K562 (cell line): ENCODE measurements around the gene EXOSC2. TPM values are rescaled to one million over a fixed set of nuclear protein-coding genes. Genes with fewer than 3 reads are reported as not detected.

Experiments
- BRF2 ChIP-seq: IDR thresholded peaks from 3 replicates; pipeline ENCODE4 v1.6.1; 2011; ENCODE audit warnings: borderline replicate concordance, mild to moderate bottlenecking; ENCODE audit not compliant: insufficient read length, insufficient read depth
- CHD4 ChIP-seq: fragments of 200-600 bp; sonication (generic); IDR thresholded peaks from 3 replicates; pipeline ENCODE4 v1.6.1; 2012; ENCODE audit warnings: low read depth, mild to moderate bottlenecking, mixed read lengths, low read length, inconsistent platforms; ENCODE audit not compliant: insufficient read depth, insufficient replicate concordance, poor library complexity, severe bottlenecking
- ETS2 ChIP-seq: IDR thresholded peaks from 2 replicates; pipeline ENCODE4 v1.6.1; 2016; ENCODE audit warnings: borderline replicate concordance, missing genetic modification characterization, mild to moderate bottlenecking, moderate library complexity, missing compliant biosample characterization; ENCODE audit not compliant: poor library complexity, severe bottlenecking
- FOSL1 ChIP-seq: fragments of 200-800 bp; sonication (Bioruptor generic); conservative IDR thresholded peaks from 2 replicates; pipeline ENCODE4 v1.6.1; 2016; ENCODE audit warnings: missing genetic modification characterization, missing compliant biosample characterization
- GTF2F1 ChIP-seq: IDR thresholded peaks from 2 replicates; pipeline ENCODE4 v1.6.1; 2011; ENCODE audit warnings: low read depth, low read length, improper control_type of control experiment
- KAT7 ChIP-seq: sonication (generic); formaldehyde crosslinking; IDR thresholded peaks from 2 replicates; pipeline ENCODE4 v1.8.0; 2022; ENCODE audit warnings: missing genetic modification reagents, mild to moderate bottlenecking, borderline replicate concordance
- MGA ChIP-seq: fragments of 450-650 bp; IDR thresholded peaks from 2 replicates; pipeline ENCODE4 v1.6.1; 2016; ENCODE audit warnings: mild to moderate bottlenecking, moderate library complexity
- NCOR1 ChIP-seq: fragments of 450-650 bp; IDR thresholded peaks from 2 replicates; pipeline ENCODE4 v1.6.1; 2016; ENCODE audit warnings: mild to moderate bottlenecking, moderate library complexity
- POLR2A ChIP-seq: fragments of 450-650 bp; conservative IDR thresholded peaks from 2 replicates; pipeline ENCODE4 v1.6.1; 2016
- SIN3A ChIP-seq, 2 experiments: fragments of 150-350 bp in 1 of 2; IDR thresholded peaks; 2 replicates each; pipeline ENCODE4 v1.6.1; 2011 to 2016; ENCODE audit warnings: borderline replicate concordance in 2 of 2, low read depth in 2 of 2, low read length in 2 of 2, mild to moderate bottlenecking in 2 of 2, moderate library complexity in 2 of 2; ENCODE audit not compliant: control insufficient read depth in 1 of 2
- TCF7L2 ChIP-seq: fragments of 150-350 bp; IDR thresholded peaks from 2 replicates; pipeline ENCODE4 v1.6.1; 2016; ENCODE audit warnings: low read depth, mild to moderate bottlenecking, low read length, moderate library complexity
- ZNF121 ChIP-seq: sonication (generic); formaldehyde crosslinking; conservative IDR thresholded peaks from 2 replicates; pipeline ENCODE4 v1.8.0; 2022; ENCODE audit warnings: missing genetic modification reagents
- ZNF41 ChIP-seq: fragments of 250-450 bp; sonication (Bioruptor Pico); conservative IDR thresholded peaks from 2 replicates; pipeline ENCODE4 v1.4.0; 2020; ENCODE audit warnings: mild to moderate bottlenecking
- ZNF764 ChIP-seq: fragments of 250-450 bp; sonication (Bioruptor Pico); IDR thresholded peaks from 2 replicates; pipeline ENCODE4 v1.4.0; 2020; ENCODE audit warnings: low read depth, mild to moderate bottlenecking, moderate library complexity
- polyA plus RNA-seq, 8 experiments: library from polyadenylated mRNA; depleted of rRNA in 4 of 8; stranded (reverse) in 5 of 8; unstranded in 3 of 8; fragments of >200 nt; fragmentation: Nextera tagmentation in 2 of 8; fragmentation: Illumina TruSeq in 1 of 8; extraction: Ambion mirVana in 2 of 8; extraction: Trizol in 1 of 8; gene quantifications; 2 replicates each; pipeline versions ENCODE4 v1.2.1 to v1.2.3, GENCODE V29; 2011 to 2014; ENCODE audit warnings: inconsistent platforms in 1 of 8, missing spikeins in 1 of 8
- total RNA-seq, 7 experiments: library from RNA; depleted of rRNA in 6 of 7; stranded (reverse); fragments of >200 nt in 6 of 7; fragmentation: Illumina TruSeq in 2 of 7; extraction: Trizol in 2 of 7; gene quantifications; 2 replicates each; pipeline versions ENCODE4 v1.2.1 to v1.2.3, GENCODE V29; 2011 to 2021; ENCODE audit warnings: low replicate concordance in 1 of 7

The EXOSC2 gene
- total and polyA plus RNA-seq, 9 of the 15 experiments (the other 6 are each of a cell fraction or from before 2014, with no cell fraction given) = 46.0 to 101 (median 77.6) TPM

DNA sequence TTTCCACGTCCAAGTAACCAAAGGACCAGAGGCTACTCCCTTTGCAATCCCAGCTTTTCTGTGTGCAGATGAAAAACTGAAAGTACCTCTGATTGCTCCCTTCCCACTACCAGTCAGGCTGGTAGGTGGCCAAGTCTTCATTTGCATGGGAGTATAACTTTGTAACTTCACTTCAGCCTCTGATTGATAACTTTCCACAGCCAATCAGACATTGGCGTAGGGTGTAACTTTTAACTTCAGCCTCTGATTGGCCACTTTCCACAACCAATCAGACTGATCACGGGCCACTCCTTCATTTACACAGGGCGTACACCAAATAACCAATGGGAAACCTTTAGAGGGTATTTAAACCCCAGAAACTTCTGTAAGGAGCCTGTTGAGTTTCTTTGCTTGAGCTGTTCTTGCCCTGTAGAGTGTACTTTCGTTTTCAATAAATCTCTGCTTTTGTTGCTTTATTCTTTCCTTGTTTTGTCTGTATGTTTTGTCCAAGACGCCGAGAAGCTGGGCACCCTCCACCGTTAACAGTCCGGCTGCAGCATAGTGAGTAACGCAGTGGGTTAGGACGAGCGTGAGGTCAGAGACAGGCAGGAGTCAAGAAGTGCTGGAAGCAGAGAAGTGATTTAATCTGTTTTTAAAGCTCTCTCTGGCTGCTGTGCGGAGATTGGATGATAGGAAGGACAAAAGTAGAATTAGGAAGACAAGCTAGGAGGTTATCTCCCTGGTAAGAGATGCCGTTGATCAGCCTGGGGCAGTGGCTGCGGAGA, 3.5 kb upstream of the EXOSC2 start (continued):
- TF ChIP-seq GTF2F1 (no peak), POLR2A (peak; percentile 86), NCOR1 (no peak), ZNF41 (CRISPR knock-in tag) (no peak), ZNF764 (CRISPR knock-in tag) (no peak), BRF2 (no peak), KAT7 (CRISPR knock-in tag) (no peak), SIN3A (IDR thresholded peaks at IDR 0.05; ENCODE audit: borderline replicate concordance in 2 of 2, control insufficient read depth in 1 of 2, low read depth in 2 of 2, low read length in 2 of 2) (no peak; a peak in 2 of 4 replicates), FOSL1 (tag) (no peak), ZNF121 (CRISPR knock-in tag) (no peak), MGA (no peak), ETS2 (tag) (no peak), CHD4 (no peak), TCF7L2 (no peak)
